T-helper 2 cell (primary cell): Measurements from ENCODE around the gene PLB1.
A peak's percentile ranks its signal among the peaks of the same experiment; 100 is the strongest.

Source experiments
- DNase-seq, 5 experiments: peaks; one replicate each; pipeline versions ENCODE4 v3.0.0 to v3.0.0-alpha.2; 2012 to 2022

PLB1 gene

GRCh38 chr2:28566521-28567041 is 70.7 kb downstream of the PLB1 start:
- peak; percentile 79 to 89 (median 82) for DNase-seq

- DNase-seq, result peak in 2 of 5 experiments; percentile 24 to 59
These were observed 71.2 kb downstream of the PLB1 start for GRCh38 chr2:28567061-28567471.

DNA sequence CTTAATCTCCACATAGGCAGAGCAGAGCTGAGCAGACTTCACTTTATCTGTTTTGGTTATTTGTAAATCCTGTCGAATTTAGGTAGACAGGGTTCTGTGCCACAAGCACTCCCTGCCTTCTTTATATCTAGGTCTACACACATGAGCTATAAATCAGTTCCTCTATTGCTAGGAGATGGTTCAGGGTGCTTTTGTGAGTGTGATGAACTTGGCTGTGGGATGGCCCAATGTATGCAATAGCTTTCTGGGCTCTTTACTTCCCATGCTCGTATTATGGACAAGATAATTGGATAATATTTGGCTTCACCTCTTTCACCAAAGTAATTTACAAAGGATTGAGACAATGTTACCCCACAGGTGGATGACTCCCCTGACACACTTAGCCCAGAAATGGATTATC is 72.2 kb downstream of the PLB1 start:
- no peak for DNase-seq

- DNase-seq, result no peak
These were observed 72.7 kb downstream of the PLB1 start for GRCh38 chr2:28568533-28568932.

GRCh38 chr2:28570431-28570830 is 74.6 kb downstream of the PLB1 start:
- DNase-seq, result no peak

DNA sequence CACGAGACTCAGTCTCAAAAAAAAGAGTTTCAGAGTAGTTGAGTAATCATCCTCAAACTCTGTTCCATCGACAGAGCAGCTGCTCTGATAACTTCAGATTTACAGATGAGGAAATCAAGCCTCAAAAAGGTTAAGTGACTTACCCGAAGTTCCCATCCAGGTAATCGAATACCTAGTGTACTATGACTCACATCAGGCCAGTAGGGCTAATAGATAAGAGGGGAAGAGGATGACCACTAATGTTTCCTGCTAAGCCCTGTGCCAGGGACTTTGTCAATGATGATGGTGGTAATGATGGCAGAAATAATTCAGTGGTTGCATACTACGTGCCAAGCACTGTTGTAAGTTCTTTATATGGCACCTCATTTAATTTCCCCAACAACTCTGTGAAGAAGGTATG is 80.9 kb downstream of the PLB1 start:
- DNase-seq, result no peak

GRCh38 chr2:28577791-28578680 is 82.2 kb downstream of the PLB1 start:
- no peak for DNase-seq

DNA sequence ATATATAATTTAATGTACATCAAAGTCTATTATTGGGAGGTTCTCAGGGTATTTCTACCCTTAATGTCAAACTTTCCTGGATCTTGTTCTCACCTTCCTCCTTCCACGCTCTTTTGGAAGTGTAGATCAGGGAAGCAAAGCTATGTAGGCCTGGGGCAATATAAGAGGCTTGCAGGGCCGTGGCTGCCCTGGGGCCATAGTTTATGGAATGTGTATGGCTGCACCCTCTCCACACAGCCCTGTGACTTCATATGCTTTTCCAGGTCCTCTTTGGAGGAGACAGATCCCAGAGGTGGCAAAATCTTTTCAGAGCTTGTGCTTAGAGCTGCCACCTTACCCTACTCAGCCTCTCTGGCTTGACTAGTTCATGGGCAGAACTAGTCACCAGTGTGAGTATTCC is 82.9 kb downstream of the PLB1 start:
- DNase-seq, result no peak

DNA sequence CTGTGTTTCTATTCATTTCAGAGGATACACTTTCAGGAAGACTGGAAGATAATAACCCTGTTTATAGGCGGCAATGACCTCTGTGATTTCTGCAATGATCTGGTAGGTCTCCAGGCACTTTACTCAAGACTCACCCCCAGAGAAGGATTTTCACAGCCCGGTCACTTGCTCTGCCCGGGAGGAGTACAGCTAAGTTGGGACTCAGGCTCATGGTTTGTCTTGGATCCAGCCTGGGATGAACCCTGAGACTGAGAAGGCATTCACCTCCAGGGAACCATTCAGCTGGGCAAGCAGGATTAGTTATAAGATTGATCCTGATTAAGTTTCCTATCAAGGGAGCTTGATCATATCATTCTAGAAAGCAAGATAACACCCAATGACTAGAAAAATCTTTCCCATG is 83.7 kb downstream of the PLB1 start:
- DNase-seq, result no peak

- DNase-seq, result no peak
These were observed 84.2 kb downstream of the PLB1 start for GRCh38 chr2:28580078-28580477.

GRCh38 chr2:28581312-28581711 is 85.5 kb downstream of the PLB1 start:
- no peak for DNase-seq

- DNase-seq, result no peak
These were observed 86.3 kb downstream of the PLB1 start for GRCh38 chr2:28582152-28582551.

DNA sequence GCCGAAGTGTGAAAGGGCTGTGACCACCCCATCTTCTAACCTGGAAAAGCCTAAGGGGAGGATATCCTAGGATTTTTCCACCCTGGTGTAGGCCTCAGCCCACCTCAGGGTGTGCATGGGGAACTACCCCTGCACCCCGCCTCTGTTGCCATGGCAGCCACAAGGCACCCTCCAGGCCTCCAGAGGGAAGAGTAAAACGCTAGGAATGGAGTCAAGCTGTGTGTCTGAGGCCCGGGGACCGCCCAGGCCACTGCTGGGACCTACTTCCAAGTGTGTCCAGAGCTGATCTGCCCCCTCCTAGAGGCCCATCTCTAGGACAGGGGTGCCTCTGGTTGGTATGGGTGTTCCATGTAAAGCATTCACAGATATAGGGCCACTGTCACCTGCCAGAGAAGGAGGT is 86.7 kb downstream of the PLB1 start:
- no peak for DNase-seq

- peak in 2 of 5 experiments; percentile 56 to 59 for DNase-seq
These were observed 88.2 kb downstream of the PLB1 start for GRCh38 chr2:28583899-28584553.

GRCh38 chr2:28586867-28587266 is 91.0 kb downstream of the PLB1 start:
- DNase-seq, result peak in 4 of 5 experiments; percentile 8 to 79 (median 64)

GRCh38 chr2:28587526-28588291 is 91.8 kb downstream of the PLB1 start:
- DNase-seq, result peak in 1 of 5 experiments; percentile 24

GRCh38 chr2:28588292-28588670 is 92.4 kb downstream of the PLB1 start:
- no peak for DNase-seq

DNA sequence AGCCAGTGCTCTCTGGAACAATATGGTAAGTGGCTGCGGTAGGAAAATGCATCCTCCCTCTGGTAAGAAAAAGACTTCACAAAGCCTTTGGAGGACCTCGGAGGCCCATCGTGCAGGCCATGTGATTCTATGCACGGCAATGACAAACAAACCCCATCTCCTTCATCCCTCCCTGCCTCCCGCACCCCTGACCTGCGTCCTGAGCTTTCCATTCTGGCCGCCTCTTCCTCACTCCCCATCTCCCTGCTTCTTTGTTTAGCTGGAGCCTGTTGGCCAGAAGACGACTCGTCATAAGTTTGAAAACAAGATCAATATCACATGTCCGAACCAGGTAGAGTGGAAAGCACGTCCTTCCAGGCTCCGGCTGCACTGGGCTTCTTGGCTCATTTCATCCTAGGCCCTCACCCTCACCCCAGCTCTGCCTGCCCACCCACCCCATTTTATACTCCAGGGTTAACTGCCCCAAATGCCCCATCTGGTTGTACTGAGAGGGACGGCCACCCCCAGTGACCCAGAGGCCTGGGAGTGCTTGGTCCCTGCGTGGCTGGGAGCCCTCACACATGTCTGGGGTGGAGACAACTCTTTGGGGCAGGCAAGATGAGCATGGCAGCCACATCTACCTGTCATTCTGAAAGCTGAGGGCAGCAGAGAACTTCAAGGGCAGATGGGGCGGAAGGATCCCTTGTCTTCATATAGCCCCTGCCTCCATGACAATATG is 94.0 kb downstream of the PLB1 start:
- no peak for DNase-seq

- DNase-seq, result no peak
These were observed 94.8 kb downstream of the PLB1 start for GRCh38 chr2:28590496-28591301.

GRCh38 chr2:28591711-28592335 is 96.0 kb downstream of the PLB1 start:
- DNase-seq, result no peak

GRCh38 chr2:28592481-28592880 is 96.6 kb downstream of the PLB1 start:
- no peak for DNase-seq
